HG03095 (cell line): Measurements from ENCODE around the gene SLC25A29.
"Not testable (repeated sequence)": the region's sequence is repeated elsewhere in the genome, so short reads cannot be mapped to it uniquely, and the experiment has no call there.

ENCODE experiments used
- ATAC-seq: cut with Tn5 transposase; IDR thresholded peaks from one replicate; pipeline ENCODE4 v1.9.1; 2021; ENCODE audit warnings: moderate library complexity; ENCODE audit not compliant: unreplicated experiment

SLC25A29 gene

DNA sequence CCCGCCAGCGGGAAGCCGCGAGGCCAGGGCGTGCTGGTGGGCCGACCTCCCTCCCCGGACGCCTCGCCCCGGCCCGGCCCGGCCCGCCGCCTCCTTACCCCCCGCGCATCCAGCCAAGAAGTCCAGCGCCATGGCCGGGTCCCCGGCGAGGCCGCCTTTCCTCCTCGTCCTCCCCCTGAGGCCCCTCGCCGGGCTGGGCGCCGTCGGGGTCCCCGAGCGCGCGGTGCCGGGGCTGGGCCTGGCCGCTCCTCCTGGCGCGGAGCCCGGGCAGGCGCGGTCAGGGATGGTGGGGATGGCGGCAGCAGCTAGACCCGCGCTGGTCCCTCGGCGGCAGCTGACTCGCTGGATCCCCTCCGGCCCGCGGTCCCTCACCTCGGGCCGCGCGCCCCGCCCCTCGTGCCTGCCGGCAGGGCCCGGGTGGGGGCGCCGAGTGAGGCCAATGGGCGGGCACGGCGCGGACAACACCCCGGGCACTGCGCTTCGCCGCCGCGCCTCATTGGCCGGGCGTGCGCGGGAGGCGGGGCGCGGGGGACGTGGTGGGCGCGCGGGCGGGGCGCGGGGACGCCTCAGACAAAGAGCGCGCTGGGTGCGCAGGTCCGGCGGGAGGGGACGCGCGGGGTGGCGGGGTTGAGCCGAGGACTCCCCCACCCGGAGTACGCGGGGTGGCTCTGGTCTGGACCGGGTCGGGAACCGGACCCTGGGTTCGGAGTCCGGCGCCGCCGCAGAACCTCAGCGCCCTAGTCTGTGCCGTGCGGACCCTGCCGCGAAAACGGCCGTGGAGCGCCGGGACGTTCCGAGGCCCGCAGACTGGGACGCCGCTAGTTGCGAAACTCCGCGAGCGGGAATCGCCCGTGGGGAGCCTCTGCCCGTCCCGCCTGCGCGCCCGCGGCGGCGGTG, at the start of gene SLC25A29:
TSS of gene SLC25A29 (minus strand) at position 344 of the 897 bp plus-strand sequence. CDS start at position 132, 212 bp downstream.
- ATAC-seq = peak; percentile 85

GRCh38 chr14:100350986-100351385, 44.7 kb upstream of the SLC25A29 start:
- no peak for ATAC-seq

GRCh38 chr14:100350276-100350926, 44.2 kb upstream of the SLC25A29 start:
- ATAC-seq = no peak

DNA sequence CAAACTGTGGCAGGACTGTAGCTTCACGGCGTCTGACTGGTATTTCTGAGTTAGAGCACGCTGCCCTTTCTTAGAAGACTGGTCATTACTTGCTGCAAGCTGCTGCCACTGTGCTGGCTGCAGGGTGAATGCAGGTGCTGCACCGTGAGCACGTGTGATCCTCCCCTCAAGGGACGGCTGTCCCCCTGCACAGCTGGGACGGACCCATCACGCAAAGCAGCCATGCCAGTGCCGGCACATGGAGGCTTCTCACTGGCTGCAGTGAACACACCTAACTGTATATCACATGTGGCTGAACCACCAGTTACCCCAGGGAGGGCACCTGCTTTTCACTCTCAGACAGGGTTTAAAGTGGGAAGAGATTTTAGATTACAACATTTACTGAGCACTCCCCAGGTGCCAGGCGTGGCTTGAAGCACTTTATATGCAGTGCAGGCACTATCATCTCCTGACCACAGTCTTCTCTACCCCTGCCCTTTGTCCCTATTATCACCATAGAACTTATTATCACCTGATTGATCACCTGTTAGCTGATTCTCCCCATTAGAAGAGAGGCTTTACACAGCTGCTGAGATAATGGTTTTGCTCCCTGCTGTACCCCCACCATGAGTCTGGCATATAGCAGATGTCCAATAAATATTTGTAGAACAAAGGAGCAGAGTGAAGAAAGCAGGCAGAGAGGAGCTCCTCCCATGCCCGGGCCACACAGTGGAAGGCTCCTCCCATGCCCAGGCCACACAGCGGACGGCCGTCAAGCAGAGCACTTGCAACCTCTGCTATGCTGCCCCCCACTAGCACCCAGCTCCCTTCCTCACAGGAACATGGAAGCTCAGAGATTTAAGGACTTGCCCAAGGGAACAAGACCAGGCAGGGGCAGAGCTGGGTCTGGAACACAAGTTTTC, 42.8 kb upstream of the SLC25A29 start:
- no peak for ATAC-seq

- no peak for ATAC-seq
These were observed 42.0 kb upstream of the SLC25A29 start for GRCh38 chr14:100348253-100348729.

GRCh38 chr14:100346306-100347091, 40.3 kb upstream of the SLC25A29 start:
- ATAC-seq = no peak

- ATAC-seq = no peak
These were observed 39.5 kb upstream of the SLC25A29 start for GRCh38 chr14:100345711-100346110.

DNA sequence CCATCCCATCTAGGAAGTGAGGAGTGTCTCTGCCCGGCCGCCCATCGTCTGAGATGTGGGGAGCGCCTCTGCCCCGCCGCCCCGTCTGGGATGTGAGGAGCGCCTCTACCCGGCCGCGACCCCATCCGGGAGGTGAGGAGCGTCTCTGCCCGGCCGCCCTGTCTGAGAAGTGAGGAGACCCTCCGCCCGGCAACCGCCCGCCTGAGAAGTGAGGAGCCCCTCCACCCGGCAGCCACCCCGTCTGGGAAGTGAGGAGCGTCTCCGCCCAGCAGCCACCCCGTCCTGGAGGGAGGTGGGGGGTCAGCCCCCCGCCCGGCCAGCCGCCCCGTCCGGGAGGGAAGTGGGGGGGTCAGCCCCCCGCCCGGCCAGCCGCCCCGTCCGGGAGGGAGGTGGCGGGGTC, 38.4 kb upstream of the SLC25A29 start:
- ATAC-seq = not testable (repeated sequence)

GRCh38 chr14:100342826-100343225, 36.6 kb upstream of the SLC25A29 start:
- ATAC-seq = not testable (repeated sequence)

DNA sequence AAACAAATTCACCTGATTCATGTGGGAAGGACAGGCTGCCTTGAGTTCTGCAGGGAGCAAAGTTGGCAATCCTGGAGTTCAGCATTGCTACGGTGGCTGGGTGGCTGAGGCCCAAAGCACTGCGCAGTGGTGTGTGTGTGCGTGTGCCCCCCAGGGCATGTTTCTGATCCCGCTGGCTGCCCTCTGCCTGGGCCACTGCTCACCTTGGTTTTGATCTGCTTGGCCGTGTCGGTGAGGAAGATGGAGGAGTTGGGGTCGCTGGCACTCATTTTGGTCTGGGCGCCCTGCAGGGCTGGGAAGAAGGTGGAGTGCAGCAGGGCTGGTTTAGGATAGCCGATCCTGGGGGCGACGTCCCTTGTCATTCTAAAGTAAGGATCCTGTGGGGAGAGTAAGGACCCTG, 36.0 kb upstream of the SLC25A29 start:
- no peak for ATAC-seq

GRCh38 chr14:100341301-100342031, 35.2 kb upstream of the SLC25A29 start:
- no peak for ATAC-seq

DNA sequence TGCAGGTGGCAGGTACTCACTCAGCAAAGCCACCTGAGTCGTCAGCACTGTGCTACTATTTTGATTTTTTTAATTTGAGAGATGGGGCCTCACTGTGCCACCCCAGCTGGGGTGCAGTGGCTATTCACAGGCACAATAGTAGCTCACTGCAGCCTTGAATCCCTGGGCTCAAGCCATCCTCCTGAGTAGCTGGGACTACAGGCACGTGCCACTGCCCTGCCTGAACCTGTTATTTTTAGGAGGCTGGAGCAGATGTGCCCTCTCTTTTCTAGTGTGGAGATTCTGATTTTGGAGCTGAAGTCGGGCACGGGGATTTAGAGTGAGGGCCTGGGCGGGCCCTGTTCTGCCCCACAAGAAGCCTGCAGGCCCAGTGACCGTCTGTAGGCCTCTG, 34.2 kb upstream of the SLC25A29 start:
- no peak for ATAC-seq

- ATAC-seq = no peak
These were observed 33.6 kb upstream of the SLC25A29 start for GRCh38 chr14:100339766-100340422.

DNA sequence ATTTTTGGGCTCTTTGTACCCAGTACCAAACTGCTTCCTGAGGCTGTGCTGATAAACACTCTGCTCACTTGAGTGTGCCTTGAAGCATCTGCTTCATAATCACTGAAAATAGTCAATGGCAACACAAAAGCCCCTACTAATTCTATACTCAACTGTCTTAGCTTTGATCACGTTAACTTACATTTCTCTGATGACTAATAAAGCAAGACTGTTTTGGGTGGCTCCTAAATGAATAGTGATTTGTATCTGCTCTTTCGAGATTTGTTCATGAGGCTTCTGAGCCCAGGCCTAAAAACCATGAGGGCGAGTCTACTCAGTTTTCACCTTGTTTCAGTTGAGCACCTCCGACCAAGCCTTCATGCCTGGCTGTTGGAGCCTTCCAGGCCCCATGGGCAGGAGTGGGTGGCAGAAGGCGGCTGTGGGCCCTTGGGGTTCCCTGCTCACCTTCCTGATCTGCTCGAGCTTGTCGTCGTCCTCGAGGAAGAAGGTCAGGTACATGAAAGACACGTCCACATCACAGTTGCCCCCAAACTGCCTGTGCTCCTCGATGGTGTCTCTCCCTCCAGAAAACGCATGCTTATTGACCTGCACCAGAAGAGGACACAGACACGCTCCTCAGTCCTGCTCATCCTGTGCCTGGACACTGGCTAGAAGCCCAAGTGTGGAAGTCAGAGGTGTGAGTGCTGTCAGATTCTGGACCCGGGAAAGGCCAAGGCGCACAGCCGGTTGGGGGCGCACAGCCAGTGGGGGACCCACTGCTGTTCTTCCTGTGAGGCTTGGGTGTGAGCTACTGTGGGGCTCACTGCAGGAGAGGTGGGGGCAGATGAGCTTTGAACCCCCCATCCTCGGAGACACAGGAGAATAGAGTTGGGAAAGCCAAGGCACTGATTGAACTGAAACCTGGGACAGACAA, 30.6 kb upstream of the SLC25A29 start:
- ATAC-seq = peak; percentile 46

DNA sequence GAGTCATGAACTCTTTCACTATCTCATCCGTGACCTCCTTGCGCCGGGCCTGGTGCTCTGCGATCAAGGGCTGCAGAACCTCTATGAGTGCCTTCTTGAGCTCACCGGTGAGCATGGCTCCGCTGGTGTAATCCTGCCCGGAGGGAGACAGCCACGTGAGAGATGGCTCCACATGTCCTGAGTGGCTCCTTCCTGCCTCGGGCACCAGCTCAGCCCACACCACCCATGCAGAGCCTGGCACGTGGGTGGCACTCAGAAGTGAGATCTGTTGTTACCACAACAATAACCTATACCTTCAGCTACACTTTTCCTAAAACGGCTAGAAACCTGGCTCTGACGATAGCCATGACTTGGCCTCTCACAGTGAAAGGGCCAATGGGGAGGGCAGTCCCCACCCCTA, 28.7 kb upstream of the SLC25A29 start:
- no peak for ATAC-seq

DNA sequence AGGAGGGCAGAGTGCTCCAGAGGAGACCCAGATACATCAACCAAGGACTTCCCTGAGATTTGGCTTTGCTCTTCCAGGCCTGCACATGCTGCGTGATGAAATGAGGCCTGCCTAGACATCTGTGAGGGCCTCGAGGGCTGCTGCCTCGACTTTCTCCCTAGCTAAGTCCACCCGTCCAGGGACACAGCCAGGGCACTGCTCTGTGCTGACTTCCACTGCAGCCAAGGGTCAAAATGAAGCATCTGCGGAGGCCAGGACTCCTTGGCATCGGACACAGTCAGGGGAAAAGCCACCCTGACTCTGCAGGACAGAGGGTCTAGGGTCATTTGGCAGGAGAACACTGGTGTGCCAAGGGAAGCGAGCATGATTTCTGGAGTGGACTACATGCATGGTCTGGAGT, 27.6 kb upstream of the SLC25A29 start:
- ATAC-seq = no peak

DNA sequence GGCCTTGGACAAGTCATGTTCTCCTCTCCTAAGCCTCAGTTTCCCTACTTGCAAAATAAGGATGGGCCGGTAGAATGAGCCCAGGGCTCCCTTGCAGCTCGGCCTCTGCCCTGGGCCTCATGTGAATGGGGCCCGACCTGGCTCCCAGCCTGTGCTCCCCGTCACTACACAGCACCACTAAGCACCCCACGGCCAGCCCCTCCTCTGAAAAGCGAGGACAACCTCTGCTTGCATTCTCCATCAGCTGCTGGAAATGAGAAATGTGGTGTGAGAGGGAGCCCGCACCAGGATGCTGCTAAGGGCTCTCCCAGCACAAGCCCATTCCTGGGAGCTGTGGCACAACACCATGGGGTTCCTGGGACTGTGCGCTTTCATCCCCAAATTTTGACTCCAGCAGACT, 27.1 kb upstream of the SLC25A29 start:
- ATAC-seq = no peak

- ATAC-seq = no peak
These were observed 26.6 kb upstream of the SLC25A29 start for GRCh38 chr14:100332797-100333196.
